Fibroblast of lung (primary cell): ENCODE measurements around the gene KBTBD2. TPM values are rescaled to one million over a fixed set of nuclear protein-coding genes. Genes with fewer than 3 reads are reported as not detected.

Experiments
- DNase-seq, 2 donors: peaks; one replicate each; pipeline versions ENCODE4 v3.0.0 to v3.0.0-alpha.2; 2010; ENCODE audit warnings: low read depth in 2 of 2
- H2AFZ ChIP-seq: 2 replicates; pipeline ENCODE4 v1.5.1; 2012; ENCODE audit warnings: low read length, control low read depth, inconsistent platforms
- H3K27ac ChIP-seq: 2 replicates; pipeline ENCODE4 v1.5.1; 2011; ENCODE audit warnings: low read length, control low read depth; ENCODE audit not compliant: insufficient read depth
- H3K27me3 ChIP-seq: 2 replicates; pipeline ENCODE4 v1.5.1; 2011; ENCODE audit warnings: mild to moderate bottlenecking, low read length; ENCODE audit not compliant: control insufficient read depth, insufficient read depth
- H3K36me3 ChIP-seq: 2 replicates; pipeline ENCODE4 v1.5.1; 2011; ENCODE audit warnings: low read length; ENCODE audit not compliant: control insufficient read depth, insufficient read depth
- H3K4me1 ChIP-seq: 2 replicates; pipeline ENCODE4 v1.5.1; 2011; ENCODE audit warnings: low read length; ENCODE audit not compliant: control insufficient read depth, insufficient read depth; ENCODE audit errors: extremely low read depth
- H3K4me2 ChIP-seq: 2 replicates; pipeline ENCODE4 v1.5.1; 2011; ENCODE audit warnings: low read length, control low read depth; ENCODE audit not compliant: insufficient read depth; ENCODE audit errors: extremely low read depth
- H3K4me3 ChIP-seq, 4 experiments: fragments of 200-600 bp in 1 of 4; sonication (generic) in 1 of 4; replicated peaks in 1 of 4; 2 replicates each; pipeline ENCODE4 v1.5.1; 2011 to 2016; ENCODE audit warnings: low read length in 4 of 4, low read depth in 3 of 4, mild to moderate bottlenecking in 3 of 4, control low read depth in 2 of 4, inconsistent platforms in 1 of 4, mixed read lengths in 1 of 4; ENCODE audit not compliant: insufficient read depth in 1 of 4; ENCODE audit errors: control extremely low read depth in 1 of 4
- H3K79me2 ChIP-seq: 2 replicates; pipeline ENCODE4 v1.5.1; 2012; ENCODE audit warnings: mild to moderate bottlenecking, low read length, inconsistent platforms; ENCODE audit not compliant: control insufficient read depth, insufficient read depth
- H3K9ac ChIP-seq: 2 replicates; pipeline ENCODE4 v1.5.1; 2011; ENCODE audit warnings: mild to moderate bottlenecking, low read length, control low read depth; ENCODE audit not compliant: insufficient read depth
- H3K9me3 ChIP-seq: 2 replicates; pipeline ENCODE4 v1.5.1; 2012; ENCODE audit warnings: low read depth, low read length; ENCODE audit not compliant: control insufficient read depth, insufficient read depth
- H4K20me1 ChIP-seq: 2 replicates; pipeline ENCODE4 v1.5.1; 2011; ENCODE audit warnings: low read length; ENCODE audit not compliant: control insufficient read depth, insufficient read depth; ENCODE audit errors: extremely low read depth
- CTCF ChIP-seq, 2 donors: IDR thresholded peaks in 1 of 2; conservative IDR thresholded peaks in 1 of 2; 1 replicate in 1 of 2; 2 replicates in 1 of 2; pipeline ENCODE4 v1.5.1; 2011 to 2012; ENCODE audit warnings: low read length in 2 of 2, control low read depth in 1 of 2, inconsistent platforms in 1 of 2, low read depth in 1 of 2, mild to moderate bottlenecking in 1 of 2
- EZH2 ChIP-seq: IDR thresholded peaks from 2 replicates; pipeline ENCODE4 v1.5.1; 2012; ENCODE audit warnings: low read length, control low read depth, mild to moderate bottlenecking; ENCODE audit errors: missing control alignments
- polyA plus RNA-seq, 2 donors: library from polyadenylated mRNA; depleted of rRNA in 1 of 2; stranded (reverse) in 1 of 2; unstranded in 1 of 2; fragments of >200 nt; gene quantifications; 2 replicates each; pipeline ENCODE4 v1.2.1, GENCODE V29; 2011 to 2012; ENCODE audit warnings: missing spikeins in 1 of 2
- total RNA-seq: library from RNA; depleted of rRNA; stranded (reverse); fragments of >200 nt; gene quantifications from 2 replicates; pipeline ENCODE4 v1.2.1, GENCODE V29; 2014

Gene KBTBD2
- total and polyA plus RNA-seq, 2 donors (not counting 1 experiment from before 2014, with no cell fraction given): 26.7 to 29.2 TPM

GRCh38 chr7:32910195-32910594 is 18.6 kb upstream of the KBTBD2 start:
- Histone ChIP-seq H3K4me3 (no peak overlapping the region), H3K27me3 (no peaks in the 10 kb centered on the region), H3K4me1 (no peaks in the 10 kb centered on the region), H3K9ac (no peak overlapping the region), H2AFZ (no peak overlapping the region), H3K79me2 (no peaks in the 10 kb centered on the region), H3K36me3 (no peaks in the 10 kb centered on the region), H3K4me2 (no peak overlapping the region), H3K27ac (no peak overlapping the region), H3K9me3 (no peaks in the 10 kb centered on the region), H4K20me1 (no peaks in the 10 kb centered on the region)
- TF ChIP-seq CTCF (conservative IDR thresholded peaks at IDR 0.05 in 1 of 2, IDR thresholded peaks at IDR 0.05 in 1 of 2; ENCODE audit: low read depth in 1 of 2, low read length in 2 of 2) (no peak), EZH2 (no peak)
- DNase-seq: no peak

- TF ChIP-seq CTCF (conservative IDR thresholded peaks at IDR 0.05 in 1 of 2, IDR thresholded peaks at IDR 0.05 in 1 of 2; ENCODE audit: low read depth in 1 of 2, low read length in 2 of 2) (peak in 1 of 2 donors; percentile 9), EZH2 (no peak)
- no peaks in the 10 kb centered on the region for H4K20me1 ChIP-seq
- peak overlapping the region in 3 of 4 experiments; percentile 3 to 66 (median 15) for H3K4me3 ChIP-seq
- H2AFZ ChIP-seq: no peak overlapping the region
- H3K79me2 ChIP-seq: no peaks in the 10 kb centered on the region
- H3K27me3 ChIP-seq: no peaks in the 10 kb centered on the region
- DNase-seq: peak; percentile 75 to 83
- peak overlapping the region; percentile 31 for H3K27ac ChIP-seq
- peak overlapping the region; percentile 75 for H3K4me2 ChIP-seq
- H3K9me3 ChIP-seq: no peaks in the 10 kb centered on the region
- H3K36me3 ChIP-seq: no peaks in the 10 kb centered on the region
- no peaks in the 10 kb centered on the region for H3K4me1 ChIP-seq
- H3K9ac ChIP-seq: no peak overlapping the region
Measured at GRCh38 chr7:32905175-32905662, 13.7 kb upstream of the KBTBD2 start.

- H3K36me3 ChIP-seq: no peaks in the 10 kb centered on the region
- no peak overlapping the region for H3K27ac ChIP-seq
- H3K79me2 ChIP-seq: no peaks in the 10 kb centered on the region
- H3K4me3 ChIP-seq: no peak overlapping the region
- no peaks in the 10 kb centered on the region for H4K20me1 ChIP-seq
- no peaks in the 10 kb centered on the region for H3K27me3 ChIP-seq
- H3K4me1 ChIP-seq: no peaks in the 10 kb centered on the region
- TF ChIP-seq EZH2 (no peak), CTCF (conservative IDR thresholded peaks at IDR 0.05 in 1 of 2, IDR thresholded peaks at IDR 0.05 in 1 of 2; ENCODE audit: low read depth in 1 of 2, low read length in 2 of 2) (no peak)
- H3K9me3 ChIP-seq: no peaks in the 10 kb centered on the region
- no peak for DNase-seq
- H2AFZ ChIP-seq: no peak overlapping the region
- H3K9ac ChIP-seq: no peak overlapping the region
- H3K4me2 ChIP-seq: no peak overlapping the region
Measured at GRCh38 chr7:32901629-32902028, 10.1 kb upstream of the KBTBD2 start.
